Measurements from ENCODE around the gene NUDCD3. TPM values are rescaled to one million over a fixed set of nuclear protein-coding genes. Genes with fewer than 3 reads are reported as not detected.

NUDCD3 gene
- polyA plus RNA-seq, 1 donor (not counting 4 experiments of a cell fraction or from before 2014, with no cell fraction given): 58.7 TPM

- H3K27me3 ChIP-seq (ENCODE audit: control insufficient read depth, extremely low read depth, insufficient read depth, low read length): peaks cover 3% of the 10 kb centered on the region
- no peaks in the 10 kb centered on the region for H3K9me1 ChIP-seq (ENCODE audit: control insufficient read depth, extremely low read depth, insufficient read depth, low read length)
- H3K27ac ChIP-seq (ENCODE audit: control insufficient read depth, insufficient read depth, low read length): no peak overlapping the region
- H2AFZ ChIP-seq (ENCODE audit: control insufficient read depth, low read length): no peak overlapping the region
- no peak overlapping the region for H3K4me3 ChIP-seq (ENCODE audit: control insufficient read depth in 2 of 3, extremely low read depth in 1 of 3, insufficient read depth in 2 of 3, low read depth in 1 of 3, low read length in 3 of 3)
- TF ChIP-seq CTCF (optimal IDR thresholded peaks at IDR 0.05 in 1 of 3, IDR thresholded peaks at IDR 0.05 in 1 of 3, conservative IDR thresholded peaks at IDR 0.05 in 1 of 3; ENCODE audit: extremely low read depth in 1 of 3, insufficient read depth in 2 of 3, low read length in 3 of 3) (no peak), EZH2 (IDR thresholded peaks at IDR 0.05; ENCODE audit: low read length) (no peak)
- H3K9me3 ChIP-seq (ENCODE audit: control insufficient read depth, low read depth, low read length): no peaks in the 10 kb centered on the region
- H3K36me3 ChIP-seq (ENCODE audit: control insufficient read depth in 2 of 2, extremely low read depth in 1 of 2, insufficient read depth in 2 of 2, low read length in 2 of 2): no peaks in the 10 kb centered on the region
- no peak for FAIRE-seq
- no peaks in the 10 kb centered on the region for H3K79me2 ChIP-seq (ENCODE audit: control insufficient read depth, insufficient read depth, low read length)
- H3K4me1 ChIP-seq (ENCODE audit: control insufficient read depth, extremely low read depth, insufficient read depth, low read length): no peaks in the 10 kb centered on the region
- dilution Hi-C loops (cut with MboI; ENCODE audit: extremely low pct_ligation_motif_present, low sequenced_read_pairs): no loop called here
- DNase-seq (ENCODE audit: low read depth, low spot score): no peak
- H3K4me2 ChIP-seq (ENCODE audit: control insufficient read depth, extremely low read depth, insufficient read depth, low read depth, low read length): no peak overlapping the region
- no peak overlapping the region for H3K9ac ChIP-seq (ENCODE audit: control insufficient read depth, extremely low read depth, insufficient read depth, low read length)
- H4K20me1 ChIP-seq (ENCODE audit: control insufficient read depth, extremely low read depth, insufficient read depth, low read length): no peaks in the 10 kb centered on the region
These were observed 154.0 kb downstream of the NUDCD3 start for GRCh38 chr7:44336491-44336890.

- H4K20me1 ChIP-seq (ENCODE audit: control insufficient read depth, extremely low read depth, insufficient read depth, low read length): no peaks in the 10 kb centered on the region
- H3K4me3 ChIP-seq (ENCODE audit: control insufficient read depth in 2 of 3, extremely low read depth in 1 of 3, insufficient read depth in 2 of 3, low read depth in 1 of 3, low read length in 3 of 3): no peak overlapping the region
- DNase-seq (ENCODE audit: low read depth, low spot score): no peak
- H3K36me3 ChIP-seq (ENCODE audit: control insufficient read depth in 2 of 2, extremely low read depth in 1 of 2, insufficient read depth in 2 of 2, low read length in 2 of 2): no peaks in the 10 kb centered on the region
- no peak overlapping the region for H3K9ac ChIP-seq (ENCODE audit: control insufficient read depth, extremely low read depth, insufficient read depth, low read length)
- H3K9me3 ChIP-seq (ENCODE audit: control insufficient read depth, low read depth, low read length): no peaks in the 10 kb centered on the region
- no peaks in the 10 kb centered on the region for H3K79me2 ChIP-seq (ENCODE audit: control insufficient read depth, insufficient read depth, low read length)
- H2AFZ ChIP-seq (ENCODE audit: control insufficient read depth, low read length): no peak overlapping the region
- TF ChIP-seq EZH2 (IDR thresholded peaks at IDR 0.05; ENCODE audit: low read length) (no peak), CTCF (optimal IDR thresholded peaks at IDR 0.05 in 1 of 3, IDR thresholded peaks at IDR 0.05 in 1 of 3, conservative IDR thresholded peaks at IDR 0.05 in 1 of 3; ENCODE audit: extremely low read depth in 1 of 3, insufficient read depth in 2 of 3, low read length in 3 of 3) (no peak)
- peaks cover 3% of the 10 kb centered on the region for H3K27me3 ChIP-seq (ENCODE audit: control insufficient read depth, extremely low read depth, insufficient read depth, low read length)
- no peak for FAIRE-seq
- H3K27ac ChIP-seq (ENCODE audit: control insufficient read depth, insufficient read depth, low read length): no peak overlapping the region
- H3K9me1 ChIP-seq (ENCODE audit: control insufficient read depth, extremely low read depth, insufficient read depth, low read length): no peaks in the 10 kb centered on the region
- H3K4me1 ChIP-seq (ENCODE audit: control insufficient read depth, extremely low read depth, insufficient read depth, low read length): no peaks in the 10 kb centered on the region
- dilution Hi-C loops (cut with MboI; ENCODE audit: extremely low pct_ligation_motif_present, low sequenced_read_pairs): no loop called here
- H3K4me2 ChIP-seq (ENCODE audit: control insufficient read depth, extremely low read depth, insufficient read depth, low read depth, low read length): no peak overlapping the region
These were observed 155.3 kb downstream of the NUDCD3 start for GRCh38 chr7:44335184-44335583.
